ENCODE measurements around the gene IZUMO1.
"Not testable (repeated sequence)": the region's sequence is repeated elsewhere in the genome, so short reads cannot be mapped to it uniquely, and the experiment has no call there.

The IZUMO1 gene

DNA sequence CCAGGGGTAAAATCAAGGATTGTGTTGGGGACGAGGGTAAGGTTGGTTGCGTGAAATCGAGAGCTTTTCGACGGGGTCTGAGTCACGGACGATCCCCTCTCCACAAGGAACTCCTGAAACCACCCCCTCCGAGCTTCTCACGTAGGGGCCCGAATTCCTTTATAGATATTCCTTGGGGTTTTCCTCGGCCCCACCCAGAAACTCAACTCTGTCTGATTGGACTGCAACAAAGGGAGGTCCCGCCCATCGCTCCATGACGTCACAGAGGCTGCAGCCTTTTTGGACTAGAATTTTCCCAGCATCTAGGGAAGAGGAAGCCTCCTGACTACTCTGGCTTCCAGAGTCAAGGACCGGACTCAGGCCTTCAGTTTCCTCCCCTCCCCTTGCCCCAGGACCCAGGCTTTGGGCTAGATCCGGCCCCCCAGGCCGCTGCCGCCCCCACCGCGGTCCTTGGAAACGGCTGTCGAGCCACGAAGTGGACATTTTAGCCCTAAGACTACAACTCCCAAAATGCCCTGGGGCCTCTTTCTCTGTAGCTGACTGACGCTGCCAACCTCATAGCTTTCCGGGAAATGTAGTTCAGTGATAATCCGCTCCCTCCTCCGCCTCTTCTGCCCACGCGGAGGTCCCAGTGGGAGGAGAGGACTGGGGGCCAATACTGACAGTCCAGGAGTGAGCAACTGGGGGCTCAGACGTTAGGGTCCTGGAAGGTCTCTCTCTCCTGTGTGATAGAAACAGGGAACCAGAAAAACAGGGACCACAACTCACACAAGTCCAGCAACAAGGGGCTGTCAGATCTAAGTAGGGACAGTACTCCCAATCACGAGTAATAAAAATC is at the start of gene IZUMO1:
TSS of gene IZUMO1 (minus strand) at position 172 of the 838 bp plus-strand sequence. CDS start 1,050 bp downstream, outside the sequence.
- no peak for DNase-seq (ENCODE audit: low read depth)

DNA sequence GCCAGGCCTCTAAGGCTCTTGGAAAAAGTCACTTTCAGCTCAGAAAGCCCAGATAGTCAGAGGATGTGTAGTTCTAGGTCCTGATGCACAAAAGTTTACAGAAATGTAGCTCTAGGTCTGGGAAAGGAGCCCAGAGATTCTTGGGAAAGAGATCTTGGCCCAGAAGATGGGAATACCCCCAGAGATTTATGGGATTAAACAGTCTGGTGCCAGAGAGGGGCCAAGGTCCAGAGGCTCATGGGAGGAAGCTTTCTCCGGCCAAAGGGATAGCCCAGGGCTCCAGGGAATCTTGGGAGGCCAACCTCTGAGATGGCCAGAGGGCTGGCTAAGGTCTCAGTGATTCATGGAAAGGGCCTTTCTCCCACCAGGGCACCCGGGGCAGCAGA is 49.0 kb upstream of the IZUMO1 start:
- no peak for DNase-seq (ENCODE audit: low read depth)

DNA sequence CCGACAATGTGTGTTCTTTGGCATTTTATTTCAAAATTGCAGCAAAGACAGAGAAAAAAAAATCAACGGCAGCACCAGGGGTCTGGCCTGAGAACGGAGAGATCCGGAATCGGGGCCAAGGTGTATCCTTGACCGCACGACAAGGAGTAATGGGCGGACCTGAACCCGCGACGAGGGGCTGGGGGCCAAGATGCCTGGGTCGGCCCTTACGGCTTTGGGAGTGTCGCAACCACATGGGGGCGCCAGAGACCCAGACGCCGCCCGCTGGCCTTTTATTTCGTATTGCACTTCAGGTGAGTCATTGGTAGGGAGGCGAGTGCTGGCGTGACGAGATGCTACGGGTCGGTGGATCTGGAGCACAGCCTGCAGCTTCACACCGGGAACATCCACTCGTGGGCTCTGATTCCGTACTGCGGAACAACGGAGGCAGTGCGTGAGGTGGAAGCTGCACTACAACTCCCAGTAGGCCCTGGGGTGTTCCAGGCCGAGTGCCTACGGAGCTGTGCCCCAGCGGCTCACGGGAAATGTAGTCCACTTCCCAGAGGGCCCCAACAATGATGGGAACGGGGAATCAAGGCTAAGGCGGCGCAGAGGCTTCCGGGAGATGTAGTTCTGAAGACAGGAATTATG is 48.5 kb upstream of the IZUMO1 start:
- DNase-seq (ENCODE audit: low read depth): peak; percentile 60

DNA sequence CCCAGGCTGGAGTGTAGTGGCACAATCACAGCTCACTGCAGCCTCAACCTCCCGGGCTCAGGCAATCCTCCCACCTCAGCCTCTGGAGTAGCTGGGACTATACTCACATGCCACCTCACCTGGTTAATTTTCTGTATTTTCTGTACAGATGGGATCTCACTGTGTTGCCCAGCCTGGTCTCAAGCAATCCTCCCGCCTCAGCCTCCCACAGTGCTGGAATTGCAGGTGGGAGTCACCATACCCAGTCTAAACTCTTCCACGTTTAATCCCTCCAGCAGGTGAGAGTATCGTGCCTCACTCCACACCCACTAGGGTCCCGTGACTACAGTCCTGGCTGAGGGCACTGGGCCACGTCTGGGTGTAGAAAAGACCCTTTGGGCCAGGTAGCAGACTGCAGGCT is 47.6 kb upstream of the IZUMO1 start:
- DNase-seq (ENCODE audit: low read depth): no peak

DNA sequence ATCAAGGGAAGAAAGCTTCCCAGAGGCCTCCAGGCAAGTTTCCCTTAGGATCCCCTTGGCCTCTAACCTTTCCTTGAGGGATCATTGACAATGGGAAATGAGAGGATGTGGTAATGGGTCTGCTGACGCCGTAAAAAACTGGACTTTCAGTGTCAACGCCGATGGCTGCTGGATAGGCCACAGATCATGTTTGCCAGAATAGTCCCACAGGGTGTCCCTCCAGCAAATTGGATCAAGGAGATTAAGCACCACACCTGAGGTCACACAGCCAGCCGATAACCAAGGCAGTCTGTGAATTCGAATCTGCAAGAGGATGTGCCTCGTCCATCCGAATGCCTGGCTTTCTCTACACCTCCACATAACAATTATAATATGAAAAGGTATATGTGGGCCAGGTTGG is 46.6 kb upstream of the IZUMO1 start:
- DNase-seq (ENCODE audit: low read depth): no peak

DNA sequence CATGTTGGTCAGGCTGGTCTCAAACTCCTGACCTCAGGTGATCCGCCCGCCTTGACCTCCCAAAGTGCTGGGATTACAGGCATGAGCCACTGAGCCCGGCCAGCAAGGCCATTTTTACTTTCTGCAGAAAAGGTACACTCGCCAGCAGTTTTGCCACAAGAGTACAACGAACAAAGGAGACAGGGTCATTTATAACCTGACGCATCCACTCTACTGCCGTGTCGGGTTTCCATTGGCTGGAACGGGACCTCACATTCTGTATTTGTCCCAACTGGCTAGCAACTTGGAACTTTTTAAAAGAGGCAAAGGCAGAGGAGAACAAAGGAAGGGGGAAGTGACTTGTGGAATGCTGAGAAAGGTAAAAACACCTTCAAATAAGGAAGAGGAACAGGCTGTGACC is 40.6 kb upstream of the IZUMO1 start:
- DNase-seq (ENCODE audit: low read depth): not testable (repeated sequence)

DNA sequence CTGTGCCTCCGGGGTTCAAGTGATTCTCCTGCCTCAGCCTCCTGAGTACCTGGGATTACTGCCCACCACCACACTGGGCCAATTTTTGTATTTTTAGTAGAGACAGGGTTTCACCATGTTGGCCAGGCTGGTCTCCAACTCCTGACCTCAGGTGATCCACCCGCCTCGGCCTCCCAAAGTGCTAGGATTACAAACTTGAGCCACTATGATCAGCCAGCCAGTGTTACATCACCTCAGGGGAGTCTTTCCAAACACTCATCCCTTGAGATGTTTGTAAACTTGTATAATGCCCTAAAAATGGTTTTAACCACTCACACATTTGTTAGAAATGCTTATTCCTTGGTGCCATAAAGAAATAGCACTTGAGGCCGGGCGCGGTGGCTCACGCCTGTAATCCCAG is 39.7 kb upstream of the IZUMO1 start:
- not testable (repeated sequence) for DNase-seq (ENCODE audit: low read depth)

DNA sequence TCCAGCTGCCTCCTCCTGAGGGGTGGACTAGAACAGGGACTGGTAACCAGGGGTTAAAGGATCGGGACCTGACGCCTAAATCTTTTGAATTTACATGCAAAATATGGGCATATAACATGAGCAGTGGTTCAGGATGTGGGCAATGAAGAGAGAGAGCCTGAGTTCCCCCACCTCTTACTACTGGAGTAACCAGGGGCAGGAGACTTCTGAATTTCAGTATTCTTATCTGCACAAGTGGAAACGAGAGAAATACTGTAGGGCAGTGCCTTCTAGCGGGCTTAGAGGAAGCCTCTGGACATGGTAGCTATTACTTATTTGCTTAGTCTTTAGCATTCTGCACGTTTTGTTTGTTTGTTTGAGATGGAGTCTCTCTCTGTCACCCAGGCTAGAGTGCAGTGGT is 37.8 kb upstream of the IZUMO1 start:
- DNase-seq (ENCODE audit: low read depth): no peak

DNA sequence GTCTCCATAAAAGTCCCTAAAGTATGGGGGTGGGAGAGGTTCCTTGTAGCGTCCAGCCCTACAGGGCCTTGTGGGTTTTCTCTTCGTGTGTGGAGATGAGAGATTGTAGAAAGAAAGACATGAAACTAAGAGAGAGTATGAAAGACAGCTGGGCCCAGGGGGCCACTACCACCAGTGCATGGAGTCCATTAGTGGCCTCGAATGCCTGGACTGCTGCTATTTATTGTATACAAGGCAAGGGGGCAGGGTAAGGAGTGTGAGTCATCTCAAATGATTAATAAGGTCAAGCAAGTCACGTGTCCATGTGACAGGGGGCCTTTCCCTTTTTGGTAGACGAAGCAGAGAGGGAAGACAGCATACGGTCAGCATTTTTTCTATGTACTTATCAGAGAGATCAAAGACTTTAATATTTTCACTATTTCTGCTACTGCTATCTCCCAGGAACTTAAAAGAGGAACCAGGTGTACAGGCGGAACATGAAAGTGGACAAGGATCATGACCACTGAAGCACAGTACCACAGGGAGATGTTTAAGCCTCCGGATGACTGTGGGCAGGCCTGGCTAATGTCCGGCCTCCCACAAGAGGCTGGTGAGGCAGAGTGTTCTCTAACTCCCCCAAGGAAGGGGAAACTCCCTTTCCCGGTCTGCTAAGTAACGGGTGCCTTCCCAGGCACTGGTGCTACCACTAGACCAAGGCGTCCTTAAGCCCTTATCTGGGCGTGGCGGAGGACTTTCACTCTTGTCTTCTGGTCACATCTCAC is 34.1 kb upstream of the IZUMO1 start:
- DNase-seq (ENCODE audit: low read depth): no peak

DNA sequence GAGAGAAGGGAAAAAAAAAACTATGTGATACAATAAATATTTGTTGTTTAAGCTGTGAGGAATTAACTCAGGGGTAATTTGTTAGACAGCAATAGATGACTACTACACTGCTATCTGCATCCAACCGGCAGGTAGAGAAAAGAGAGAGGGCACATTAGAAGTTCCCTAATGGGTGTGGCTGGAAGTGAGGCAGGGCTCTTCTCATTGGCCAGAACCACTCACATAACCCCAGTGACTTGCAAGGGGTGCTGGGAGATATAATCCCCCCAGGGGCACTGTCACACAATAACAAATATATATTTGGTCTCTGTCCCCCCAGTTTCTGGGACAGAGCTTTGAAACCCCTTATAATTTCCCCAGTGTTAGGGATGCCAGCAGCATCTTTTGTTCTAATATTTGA is 32.9 kb upstream of the IZUMO1 start:
- no peak for DNase-seq (ENCODE audit: low read depth)

DNA sequence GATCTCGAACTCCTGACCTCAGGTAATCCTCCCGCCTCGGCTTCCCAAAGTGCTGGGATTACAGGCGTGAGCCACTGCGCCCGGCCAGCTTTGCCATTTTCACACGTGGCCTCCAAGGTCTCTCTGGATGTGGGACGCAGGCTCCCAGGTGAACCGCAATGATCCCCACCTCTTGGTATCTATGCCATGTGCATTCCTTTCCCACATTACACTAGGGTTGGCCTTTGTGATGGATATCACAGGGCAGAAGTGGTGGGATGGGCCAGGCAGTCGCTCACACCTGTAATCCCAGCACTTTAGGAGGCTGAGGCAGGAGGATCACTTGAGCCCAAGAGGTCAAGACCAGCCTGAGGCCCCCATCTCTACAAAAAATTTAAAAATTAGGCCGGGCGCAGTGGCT is 31.0 kb upstream of the IZUMO1 start:
- no peak for DNase-seq (ENCODE audit: low read depth)

DNA sequence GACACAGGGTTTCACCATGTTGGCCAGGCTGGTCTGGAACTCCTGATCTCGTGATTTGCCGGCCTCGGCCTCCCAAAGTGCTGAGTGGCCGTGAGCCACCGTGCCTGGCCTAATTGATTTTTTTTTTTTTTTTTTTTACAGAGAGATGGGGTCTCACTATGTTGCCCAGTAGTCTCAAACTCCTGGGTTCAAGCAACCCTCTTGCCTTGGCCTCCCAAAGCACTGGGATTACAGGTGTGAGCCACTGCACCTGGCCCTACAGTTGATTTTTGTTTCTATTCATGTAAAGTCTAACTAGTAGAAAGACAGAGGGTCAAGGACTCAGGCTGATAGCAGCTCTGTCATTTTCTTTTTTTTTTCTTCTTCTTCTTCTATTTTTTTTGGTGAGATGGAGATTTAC is 30.4 kb upstream of the IZUMO1 start:
- no peak for DNase-seq (ENCODE audit: low read depth)

DNA sequence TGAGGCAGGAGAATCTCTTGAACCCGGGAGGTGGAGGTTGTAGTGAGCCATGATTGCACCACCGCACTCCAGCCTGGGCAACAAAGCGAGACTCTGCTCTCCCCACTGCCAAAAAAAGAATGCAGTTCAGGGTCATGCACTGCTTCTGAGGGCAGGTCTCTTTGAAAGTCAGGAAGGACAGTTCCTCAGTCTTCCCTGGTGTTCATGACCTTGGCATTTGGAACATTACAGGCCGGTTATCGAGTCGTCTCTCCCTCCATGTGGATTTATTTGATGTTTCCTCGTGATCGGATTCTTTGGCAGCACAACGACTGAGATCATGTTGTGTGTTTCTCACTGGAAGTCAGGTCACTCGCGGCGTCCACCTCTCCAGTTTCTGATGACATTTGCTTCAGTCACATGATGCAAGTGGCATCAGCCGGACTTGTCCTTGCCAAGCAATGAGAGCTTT is 25.8 kb upstream of the IZUMO1 start:
- no peak for DNase-seq (ENCODE audit: low read depth)

DNA sequence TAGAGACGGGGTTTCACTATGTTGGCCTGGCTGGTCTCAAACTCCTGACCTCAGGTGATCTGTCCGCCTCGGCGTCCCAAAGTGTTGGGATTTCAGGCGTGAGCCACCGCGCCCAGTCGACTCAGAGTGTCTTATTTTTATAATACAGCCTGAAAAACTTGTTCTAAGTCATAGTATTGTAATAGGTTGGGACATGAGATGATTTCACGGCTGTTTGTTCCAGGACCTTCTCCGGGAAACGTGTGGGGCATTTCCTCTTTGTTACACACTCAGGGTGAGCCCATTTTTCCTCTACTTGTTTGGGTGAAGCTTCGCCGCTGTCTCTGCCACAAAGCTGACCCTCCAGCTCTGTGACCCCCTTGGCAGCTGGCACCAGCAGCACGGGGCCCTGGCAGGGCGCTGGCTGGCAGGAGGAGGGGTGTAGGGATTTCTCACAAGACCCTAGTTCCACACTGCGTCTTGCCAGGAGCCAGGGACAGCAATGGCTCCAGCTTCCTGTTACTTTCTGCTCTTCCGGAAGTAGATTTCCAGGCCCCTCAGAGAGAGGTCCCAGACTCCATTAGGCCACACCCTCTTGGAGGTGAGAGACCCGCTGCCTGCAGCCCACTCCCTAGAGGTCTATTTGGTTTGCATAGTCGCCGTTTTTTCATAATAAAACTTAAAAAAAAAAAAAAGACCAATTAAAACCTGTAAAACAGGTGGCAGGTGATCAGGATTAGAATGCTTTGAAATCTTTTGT is 24.2 kb upstream of the IZUMO1 start:
- no peak for DNase-seq (ENCODE audit: low read depth)

DNA sequence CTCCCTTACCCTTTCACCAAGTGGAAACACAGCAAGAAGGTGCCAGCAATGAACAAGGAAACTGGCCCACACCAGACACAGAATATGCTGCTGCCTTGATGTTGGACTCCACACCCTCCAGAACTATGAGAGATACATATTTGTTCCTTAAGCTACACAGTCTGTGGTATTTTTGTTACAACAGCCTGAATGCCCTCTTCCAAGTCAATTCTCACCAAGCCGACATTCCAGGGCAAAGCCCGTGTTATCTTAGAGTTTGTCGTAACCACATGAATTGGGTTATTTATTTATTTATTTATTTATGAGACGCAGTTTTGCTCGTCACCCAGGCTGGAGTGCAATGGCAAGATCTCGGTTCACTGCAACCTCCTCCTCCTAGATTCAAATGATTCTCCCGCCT is 23.6 kb upstream of the IZUMO1 start:
- no peak for DNase-seq (ENCODE audit: low read depth)

DNA sequence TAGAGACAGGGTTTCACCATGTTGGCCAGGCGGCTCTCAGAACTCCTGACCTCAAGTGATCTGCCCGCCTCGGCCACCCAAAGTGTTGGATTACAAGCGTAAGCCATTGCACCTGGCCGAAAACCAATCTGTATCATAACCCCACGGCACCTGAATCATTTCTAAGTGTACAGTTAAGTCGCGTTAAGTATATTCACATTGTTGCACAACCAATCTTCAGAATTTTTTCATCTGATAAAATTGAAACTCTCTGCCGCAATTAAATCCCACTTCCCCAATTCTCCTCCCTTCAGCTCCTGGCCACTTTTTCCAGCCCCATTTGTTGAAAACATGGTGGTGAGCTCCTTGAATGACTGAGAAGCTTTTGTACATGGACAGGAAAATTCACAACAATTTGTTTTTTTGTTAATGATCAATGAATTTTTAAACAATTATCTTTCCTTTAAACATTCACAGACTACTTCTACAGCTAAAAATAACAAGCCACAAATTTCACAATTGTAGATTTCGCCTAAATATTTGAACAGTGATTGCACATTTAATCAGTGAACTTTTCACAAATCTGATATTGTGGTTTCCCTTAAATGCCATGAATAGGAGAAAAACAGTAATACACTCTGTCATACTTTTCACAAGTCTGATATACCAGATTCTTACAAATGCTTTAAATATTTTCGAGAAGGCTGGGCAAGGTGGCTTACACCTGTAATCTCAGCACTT is 22.4 kb upstream of the IZUMO1 start:
- DNase-seq (ENCODE audit: low read depth): no peak

DNA sequence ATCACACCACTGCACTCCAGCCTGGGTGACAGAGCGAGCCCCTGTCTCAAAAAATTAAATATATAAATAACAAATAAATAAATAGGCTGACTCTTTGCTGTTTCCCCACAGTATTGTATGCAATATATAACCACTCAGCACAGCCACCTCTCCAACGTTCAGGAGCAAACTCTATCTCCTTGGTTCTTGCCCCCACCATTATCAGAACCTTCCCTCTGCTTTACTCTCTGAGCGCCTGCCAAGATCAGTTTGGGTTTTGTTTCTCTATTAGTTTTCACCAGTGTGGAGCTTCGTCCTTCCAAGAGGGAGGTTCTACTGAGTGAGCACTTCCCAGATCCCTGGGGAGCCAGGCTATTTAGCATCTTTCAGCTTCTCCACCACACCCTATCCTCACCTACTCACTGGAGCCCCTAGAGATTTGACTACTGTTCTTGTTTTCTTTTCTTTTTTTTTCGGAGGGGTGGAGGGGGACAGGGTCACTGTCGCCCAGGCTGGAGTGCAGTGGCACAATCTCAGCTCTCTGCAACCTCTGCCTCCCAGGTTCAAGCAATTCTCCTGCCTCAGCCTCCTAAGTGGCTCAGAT is 21.6 kb upstream of the IZUMO1 start:
- DNase-seq (ENCODE audit: low read depth): not testable (repeated sequence)

DNA sequence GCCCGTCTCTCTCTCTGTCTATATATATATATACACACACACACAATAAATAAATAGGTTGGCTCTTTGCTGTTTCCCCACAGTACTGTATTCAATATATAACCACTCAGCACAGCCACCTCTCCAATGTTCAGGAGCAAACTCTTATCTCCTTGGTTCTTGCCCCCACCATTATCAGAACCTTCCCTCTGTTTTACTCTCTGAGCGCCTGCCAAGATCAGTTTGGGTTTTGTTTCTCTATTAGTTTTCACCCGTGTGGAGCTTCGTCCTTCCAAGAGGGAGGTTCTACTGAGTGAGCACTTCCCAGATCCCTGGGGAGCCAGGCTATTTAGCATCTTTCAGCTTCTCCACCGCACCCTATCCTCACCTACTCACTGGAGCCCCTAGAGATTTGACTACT is 19.1 kb upstream of the IZUMO1 start:
- DNase-seq (ENCODE audit: low read depth): not testable (repeated sequence)

DNA sequence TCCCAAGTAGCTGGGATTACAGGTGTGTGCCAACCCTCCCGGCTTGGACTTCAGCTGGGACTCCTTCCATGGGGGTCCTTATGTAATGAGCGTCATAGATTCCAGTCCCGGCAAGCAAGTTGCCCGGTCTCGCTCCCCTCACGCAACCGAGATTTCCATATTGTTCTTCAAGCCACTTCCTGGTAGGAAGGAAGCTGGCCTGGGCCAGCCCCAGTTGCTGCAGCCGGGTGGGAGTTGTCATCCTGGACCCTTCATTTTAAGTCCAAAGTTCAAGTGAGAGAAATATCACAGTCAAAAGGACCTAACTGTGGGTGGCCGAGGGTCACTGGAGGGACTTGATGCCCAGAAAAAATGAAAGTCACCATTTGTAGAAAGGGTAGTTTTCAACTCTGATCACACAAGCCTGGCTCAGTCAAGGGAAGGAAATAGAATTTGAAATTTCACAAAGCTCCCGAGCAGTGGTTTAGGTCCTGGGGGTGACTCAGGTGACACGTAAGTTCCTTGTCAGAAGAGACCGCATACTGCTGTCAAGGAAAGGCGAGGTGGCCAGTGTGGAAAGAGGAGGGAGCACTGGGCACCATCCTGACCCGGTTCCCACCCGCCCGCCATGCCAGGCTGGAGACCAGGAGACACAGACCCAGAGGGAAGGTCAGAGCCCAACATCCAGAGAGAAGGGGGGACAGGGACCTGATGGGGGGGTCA is 13.9 kb upstream of the IZUMO1 start:
- no peak for DNase-seq (ENCODE audit: low read depth)

DNA sequence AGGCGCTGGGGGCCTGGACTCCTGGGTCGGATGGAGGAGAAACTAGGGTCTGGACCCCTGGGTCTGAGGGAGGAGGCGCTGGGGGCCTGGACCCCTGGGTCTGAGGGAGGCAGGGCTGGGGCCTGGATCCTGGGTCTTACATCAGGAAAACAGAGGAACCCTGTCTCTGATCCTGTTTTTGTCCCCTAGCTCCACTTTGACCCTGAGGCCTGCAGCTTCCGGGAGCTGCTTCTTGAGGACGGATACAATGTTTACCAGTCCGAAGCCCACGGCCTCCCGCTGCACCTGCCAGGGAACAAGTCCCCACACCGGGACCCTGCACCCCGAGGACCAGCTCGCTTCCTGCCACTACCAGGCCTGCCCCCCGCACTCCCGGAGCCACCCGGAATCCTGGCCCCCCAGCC is 11.0 kb upstream of the IZUMO1 start:
- DNase-seq (ENCODE audit: low read depth): no peak
